ENCODE results near the gene TEX2.

Gene TEX2

GRCh38 chr17:64115043-64115698, 147.9 kb downstream of the TEX2 start:
- no peak for DNase-seq (ENCODE audit: low read depth)

GRCh38 chr17:64113006-64113405, 150.1 kb downstream of the TEX2 start:
- no peak for DNase-seq (ENCODE audit: low read depth)

GRCh38 chr17:64111831-64112230, 151.2 kb downstream of the TEX2 start:
- no peak for DNase-seq (ENCODE audit: low read depth)

GRCh38 chr17:64110379-64111152, 152.5 kb downstream of the TEX2 start:
- DNase-seq (ENCODE audit: low read depth), result no peak

GRCh38 chr17:64109400-64109799, 153.7 kb downstream of the TEX2 start:
- DNase-seq (ENCODE audit: low read depth), result no peak

GRCh38 chr17:64107500-64108236, 155.4 kb downstream of the TEX2 start:
- DNase-seq (ENCODE audit: low read depth), result no peak

GRCh38 chr17:64106918-64107317, 156.1 kb downstream of the TEX2 start:
- DNase-seq (ENCODE audit: low read depth), result no peak

- DNase-seq (ENCODE audit: low read depth), result no peak
Observed at GRCh38 chr17:64103391-64104364, 159.4 kb downstream of the TEX2 start.

GRCh38 chr17:64102627-64103390, 160.3 kb downstream of the TEX2 start:
- no peak for DNase-seq (ENCODE audit: low read depth)

GRCh38 chr17:64099543-64099942, 163.5 kb downstream of the TEX2 start:
- no peak for DNase-seq (ENCODE audit: low read depth)
